Kasumi-1 (cell line): ENCODE measurements around the gene CREBBP.

ENCODE experiments used
- DNase-seq, 2 experiments: peaks; one replicate each; lab custom pipeline; 2025; lab: John Stamatoyannopoulos, UW

The CREBBP gene

DNA sequence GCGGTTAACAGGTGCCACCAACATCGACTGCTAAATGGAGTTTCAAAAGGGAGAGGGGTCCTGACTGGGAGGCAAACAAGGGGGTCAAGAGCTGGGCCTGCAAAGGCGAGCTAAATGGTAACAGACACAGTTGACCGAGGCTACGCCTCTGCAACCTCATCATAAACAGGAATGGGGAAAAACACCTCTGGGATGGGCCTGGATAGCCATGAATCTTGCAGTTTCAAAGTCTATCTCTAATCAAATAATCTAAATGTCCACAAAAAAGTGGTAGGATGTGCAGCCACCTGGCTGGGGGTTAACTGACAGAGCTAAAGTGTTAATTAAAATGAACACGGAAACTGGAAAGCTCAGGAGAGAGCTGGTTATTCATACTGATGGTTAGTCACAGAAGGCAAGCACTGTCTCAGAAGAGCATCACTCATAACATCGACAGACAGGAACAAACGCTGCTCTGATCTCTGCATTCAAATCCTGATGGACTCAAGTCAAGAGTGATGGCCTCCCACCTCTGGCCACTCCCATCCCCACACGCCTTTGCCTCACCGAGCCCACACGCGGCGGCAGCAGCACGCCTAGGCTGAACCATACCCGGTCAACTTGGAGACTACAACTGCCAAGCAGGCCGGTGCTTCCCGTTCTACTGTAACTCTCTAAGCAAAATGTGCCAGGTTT is 56.3 kb downstream of the CREBBP start:
- DNase-seq: no peak

DNA sequence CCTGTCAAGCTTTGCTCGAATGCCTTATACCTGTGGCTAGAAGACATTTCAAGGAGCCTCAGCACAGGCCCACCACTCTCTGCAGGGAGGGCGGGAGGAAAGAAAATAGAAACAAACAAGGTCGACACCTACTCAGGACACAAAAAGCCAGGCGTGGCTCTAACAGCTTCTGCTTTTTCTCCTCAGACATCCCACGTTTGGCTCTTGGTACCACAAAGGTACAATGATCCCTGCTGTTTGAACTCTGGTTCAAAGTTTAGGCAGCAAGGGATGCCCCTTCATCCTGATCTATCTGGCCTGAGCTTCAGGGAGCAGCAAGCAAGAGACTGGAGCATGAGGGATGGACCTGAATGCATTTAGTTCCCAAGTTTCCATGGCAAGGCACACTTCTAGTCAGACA is 57.1 kb downstream of the CREBBP start:
- no peak for DNase-seq

DNA sequence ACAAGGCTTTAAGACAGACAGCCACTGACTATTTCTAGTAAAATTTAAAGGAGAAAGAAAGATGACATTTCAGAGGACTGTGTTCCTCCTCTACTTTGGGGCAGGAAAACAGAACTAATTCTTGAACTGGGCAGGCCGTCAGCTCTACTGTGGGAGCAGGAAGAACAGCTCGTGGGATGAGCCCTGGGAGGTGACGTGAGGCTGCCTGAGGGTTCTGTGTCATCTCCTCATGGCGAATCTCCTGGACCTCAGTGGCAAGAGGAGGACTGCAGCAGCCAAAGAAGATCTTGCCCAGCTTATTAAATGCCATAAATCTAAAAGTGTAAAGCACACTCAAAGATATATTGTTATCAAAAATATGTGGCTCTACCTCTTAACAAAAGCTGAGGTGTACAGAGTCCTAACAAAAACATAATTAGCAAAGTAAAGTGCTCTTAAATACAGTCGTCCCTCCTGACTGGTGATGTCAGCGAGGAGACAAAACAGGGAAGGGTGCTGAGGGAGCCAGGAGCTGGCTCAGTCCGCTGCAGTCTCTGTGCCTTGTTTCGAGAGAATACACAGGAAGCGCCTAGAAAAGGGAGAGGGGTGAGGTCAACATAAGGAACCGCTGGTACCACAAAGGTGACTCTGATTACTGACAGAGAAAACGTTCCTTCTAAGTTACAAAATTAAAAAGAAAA is 58.0 kb downstream of the CREBBP start:
- DNase-seq: no peak

DNA sequence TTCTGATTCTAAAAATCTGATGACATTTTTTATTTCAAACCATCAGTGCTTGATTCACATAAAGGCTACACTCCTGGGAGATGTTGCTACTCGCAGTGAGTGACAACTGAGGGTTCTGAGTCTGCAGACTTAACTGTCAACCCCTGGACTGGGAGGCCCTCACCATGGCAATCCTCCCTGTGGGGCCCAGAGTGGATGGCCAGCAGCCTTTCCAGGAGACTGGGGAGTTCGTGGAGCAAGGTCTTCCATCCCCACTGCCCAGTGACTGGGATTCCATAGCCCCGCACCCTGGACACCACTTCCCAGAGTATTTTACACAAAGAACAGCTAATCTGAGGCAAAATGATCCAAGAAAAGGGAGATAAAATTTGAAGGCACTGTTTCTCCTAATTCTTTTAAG is 59.3 kb downstream of the CREBBP start:
- DNase-seq: no peak

DNA sequence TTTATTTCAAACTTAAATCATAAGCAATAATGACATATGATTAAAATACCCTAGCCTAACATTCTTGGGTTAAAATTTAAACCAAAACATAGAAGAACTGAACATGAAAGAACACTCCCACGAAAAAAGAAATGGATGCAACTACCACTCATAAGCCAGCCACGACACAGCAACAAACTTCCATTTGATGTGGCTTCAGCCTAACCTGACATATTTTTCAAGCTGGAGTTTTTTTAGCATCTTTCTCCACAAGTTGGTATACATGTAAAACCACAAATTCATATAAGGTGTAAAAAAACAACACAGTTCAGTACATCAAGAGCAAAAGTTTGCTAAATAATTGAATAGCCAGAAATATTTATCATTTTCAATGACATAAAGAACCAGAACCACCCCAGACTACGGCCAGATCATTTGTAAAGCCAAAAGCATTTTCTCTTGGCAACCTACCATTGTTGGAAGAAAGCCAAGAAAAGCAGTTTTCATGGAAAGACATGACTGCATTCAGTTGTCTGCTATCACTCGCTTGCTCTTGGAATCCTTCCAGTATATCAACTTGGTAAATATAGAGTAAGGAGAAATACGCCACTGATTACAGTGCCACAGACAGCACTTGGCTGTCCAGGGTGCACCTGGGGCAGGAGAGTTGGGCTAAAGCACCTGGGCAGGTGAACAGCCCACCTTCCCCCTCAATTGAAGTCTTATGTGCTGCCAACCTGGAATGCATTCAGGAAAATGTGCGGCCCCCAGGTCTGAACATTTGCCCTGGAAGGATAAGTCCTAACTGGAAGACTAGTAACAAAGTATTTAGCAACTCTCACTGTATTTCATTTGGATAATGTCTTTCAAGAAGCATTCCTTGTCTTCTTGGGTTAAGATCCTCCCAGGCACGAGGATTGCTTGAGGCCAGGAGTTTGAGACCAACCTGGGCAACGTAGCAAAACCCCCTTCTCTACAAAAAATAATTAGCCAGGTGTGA is 60.5 kb downstream of the CREBBP start:
- DNase-seq: no peak

DNA sequence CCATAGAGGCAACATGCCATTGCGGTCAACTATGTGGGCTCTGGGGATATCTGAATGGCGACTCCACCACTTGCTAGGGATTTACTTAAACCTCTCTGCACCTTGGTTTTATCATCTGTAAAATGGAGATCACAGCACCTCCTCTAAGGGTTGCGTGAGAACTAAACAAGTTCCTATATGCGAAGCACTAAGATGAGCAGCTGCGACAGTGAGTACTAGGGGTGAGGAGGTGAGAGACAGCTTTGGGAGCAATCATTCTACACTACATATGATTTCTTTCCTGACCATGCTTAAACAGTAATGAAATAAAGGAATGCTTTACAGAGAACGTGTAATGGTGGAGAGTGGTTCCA is 61.4 kb downstream of the CREBBP start:
- DNase-seq: no peak

DNA sequence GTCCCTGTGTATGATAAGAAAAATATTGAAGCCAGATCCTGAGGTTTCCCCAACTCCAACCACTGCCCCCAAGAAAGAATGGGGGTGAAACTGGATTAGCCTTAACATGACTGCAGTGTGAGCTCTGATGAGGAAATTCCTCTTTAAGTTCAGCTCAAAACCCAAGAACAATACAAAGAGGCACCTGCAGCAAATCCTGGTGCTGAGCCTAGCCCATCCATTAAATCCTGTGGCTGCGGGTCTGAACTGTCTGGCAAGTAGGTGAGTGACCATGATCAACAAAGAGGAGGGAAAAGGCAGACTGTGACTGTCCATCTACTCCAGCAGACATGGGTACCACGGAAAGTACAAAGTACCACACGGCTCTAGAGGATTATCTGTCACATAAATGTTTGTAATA is 64.2 kb downstream of the CREBBP start:
- no peak for DNase-seq

DNA sequence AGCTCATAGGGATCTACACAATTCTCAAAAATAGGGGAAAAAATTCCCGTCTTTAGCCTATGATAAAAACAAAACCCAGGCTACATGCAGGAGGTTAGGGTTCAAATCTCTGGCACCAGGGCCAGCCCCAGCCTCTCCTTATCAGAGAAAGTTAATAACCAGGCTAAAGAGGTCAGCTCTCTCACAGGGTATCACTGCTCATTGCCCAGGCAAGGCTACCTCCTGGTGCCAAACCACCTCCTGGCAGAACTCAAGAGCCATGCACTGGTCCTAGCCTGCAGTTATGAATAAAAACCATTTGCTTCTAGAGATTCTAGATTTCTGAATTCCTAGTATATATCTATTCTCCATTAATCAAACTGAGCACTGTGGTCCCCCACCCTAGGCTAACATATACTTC is 65.8 kb downstream of the CREBBP start:
- no peak for DNase-seq

DNA sequence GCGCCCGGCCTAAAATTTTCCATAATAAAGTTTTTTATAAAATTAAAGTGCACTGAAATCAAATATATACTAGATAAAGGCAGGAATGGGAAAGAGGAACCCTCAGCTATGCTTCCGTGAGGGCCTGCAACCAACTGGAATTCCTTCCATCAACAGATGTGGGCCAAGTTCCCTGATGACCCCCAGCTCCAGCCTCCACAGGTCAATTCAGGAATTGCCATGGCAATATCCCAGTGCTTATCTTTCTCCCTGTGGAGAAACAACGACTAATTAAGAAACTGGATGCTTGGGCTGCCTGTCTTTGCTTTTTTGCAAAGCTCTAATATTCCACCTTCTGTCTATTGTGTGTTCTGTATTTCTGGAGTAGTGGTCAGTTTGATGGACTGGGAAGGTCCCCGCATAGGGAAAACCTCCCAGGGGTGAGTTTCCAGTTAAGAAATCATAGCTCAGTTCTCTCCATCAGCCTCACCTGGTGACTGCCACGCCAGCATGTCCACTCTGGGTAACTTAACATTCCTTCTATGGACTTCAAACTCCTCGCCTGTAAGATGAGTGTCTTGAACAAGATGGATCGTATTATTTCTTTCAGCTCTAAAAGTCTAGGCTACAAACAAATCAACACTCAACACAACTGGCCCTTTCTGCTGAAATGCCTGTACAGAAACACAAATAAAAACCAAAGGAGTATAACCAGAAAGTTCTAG is 67.9 kb downstream of the CREBBP start:
- DNase-seq: no peak

DNA sequence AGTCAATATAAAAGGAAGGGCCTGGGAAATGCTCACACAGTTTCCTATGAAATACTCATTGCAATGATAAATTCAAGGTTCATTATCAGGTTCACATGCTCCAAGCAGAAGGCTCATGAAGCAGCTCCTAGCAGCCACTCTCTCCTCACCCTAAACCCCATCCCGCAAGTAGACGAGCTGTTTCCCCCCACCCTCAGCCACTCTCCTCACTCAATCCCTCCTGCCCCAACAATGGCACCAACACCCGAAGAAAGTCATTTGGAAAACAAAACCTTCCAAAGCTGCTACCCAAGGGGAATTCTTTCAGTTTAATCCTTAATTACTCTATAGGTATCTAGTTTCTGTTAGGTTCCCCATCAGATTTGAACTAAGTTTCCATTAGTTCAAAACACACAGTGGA is 69.7 kb downstream of the CREBBP start:
- DNase-seq: no peak

DNA sequence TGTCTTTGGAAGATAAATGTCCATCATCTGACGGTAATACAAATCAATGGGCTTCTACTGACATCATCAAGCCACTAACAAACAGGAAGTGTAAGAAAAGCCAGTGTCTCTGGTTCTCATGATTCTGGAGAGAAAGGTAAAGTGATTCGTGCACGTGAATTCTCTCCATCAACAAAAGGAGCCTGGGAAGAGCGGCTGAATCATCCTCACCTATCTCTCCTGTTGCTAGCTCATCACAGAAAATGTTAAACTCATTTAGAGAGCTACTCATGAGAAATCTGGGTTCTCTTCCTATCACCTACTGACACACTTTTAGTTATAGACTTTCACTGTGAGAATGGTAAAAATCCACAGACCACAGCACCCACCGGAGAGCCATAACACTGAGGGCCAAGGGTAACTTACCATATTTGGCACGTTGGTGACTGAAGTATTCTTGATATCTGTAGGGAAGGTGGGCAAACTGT is 70.3 kb downstream of the CREBBP start:
- no peak for DNase-seq

DNA sequence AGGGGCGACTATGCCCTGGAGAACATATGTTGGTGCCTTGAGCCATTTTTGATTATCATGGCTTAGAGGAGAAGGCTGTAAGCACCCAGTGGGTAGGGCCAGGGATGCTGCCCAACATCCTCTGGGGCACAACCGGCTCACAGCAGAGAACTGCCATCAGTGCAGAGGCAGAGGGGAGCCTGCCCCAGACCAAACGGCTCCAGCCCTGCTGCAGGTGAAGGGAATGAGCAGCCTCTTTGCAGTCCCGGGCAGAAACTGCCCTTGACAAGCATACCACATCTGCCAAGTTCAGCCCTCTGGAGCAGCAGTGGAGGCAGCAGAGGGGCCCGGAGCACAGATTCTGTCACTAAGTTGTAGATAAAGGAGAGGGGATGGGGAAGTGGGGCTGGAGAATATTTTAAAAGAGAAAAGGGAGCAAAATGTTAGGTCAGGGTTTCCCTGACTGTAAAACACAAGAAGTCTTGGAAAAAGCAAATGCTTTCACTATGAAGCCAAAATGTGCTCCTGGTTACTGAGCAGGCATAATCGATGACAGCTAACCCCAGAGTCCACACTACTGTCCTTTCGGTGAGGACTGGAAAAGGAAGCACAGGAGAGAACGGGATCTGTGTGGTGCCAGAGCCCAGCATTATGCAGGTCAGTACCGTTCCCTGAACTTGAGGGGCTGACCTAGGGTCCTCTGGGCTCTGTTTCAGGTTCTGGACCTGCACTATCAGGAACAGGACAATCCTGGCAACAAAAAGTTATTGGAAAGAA is 72.0 kb downstream of the CREBBP start:
- DNase-seq: no peak

DNA sequence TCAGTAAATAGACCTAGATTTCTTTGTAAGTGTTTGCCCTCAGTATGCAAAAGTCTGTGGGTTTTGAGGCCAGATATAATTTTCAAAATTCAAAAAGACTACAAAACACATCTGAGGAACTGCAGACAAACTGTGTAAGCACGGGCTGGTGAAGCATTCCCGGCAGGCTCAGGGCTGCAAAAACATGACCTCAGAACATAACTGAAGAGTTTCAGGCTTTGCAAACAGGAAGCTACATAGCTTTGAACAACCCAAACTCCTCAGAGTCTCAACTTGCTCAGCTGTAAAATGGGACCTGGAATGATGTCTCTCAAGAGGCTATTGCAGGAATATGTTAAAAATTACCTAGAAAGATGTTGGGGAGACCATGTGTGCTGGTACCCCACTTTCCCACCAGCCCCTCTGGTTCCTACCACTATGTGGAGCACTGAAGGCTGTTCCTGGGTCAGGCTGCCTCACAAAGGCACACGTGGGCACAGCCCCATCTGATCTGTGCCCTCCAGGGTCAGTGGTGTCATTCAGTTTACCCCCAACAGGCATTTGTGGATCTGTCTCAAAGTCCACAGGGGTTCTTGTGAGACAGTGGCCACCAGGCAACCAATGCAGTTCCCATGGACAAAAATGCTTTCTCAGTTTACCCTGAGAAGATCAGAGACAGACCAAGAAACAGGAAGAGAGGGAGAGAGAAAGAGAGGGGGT is 72.9 kb downstream of the CREBBP start:
- no peak for DNase-seq

DNA sequence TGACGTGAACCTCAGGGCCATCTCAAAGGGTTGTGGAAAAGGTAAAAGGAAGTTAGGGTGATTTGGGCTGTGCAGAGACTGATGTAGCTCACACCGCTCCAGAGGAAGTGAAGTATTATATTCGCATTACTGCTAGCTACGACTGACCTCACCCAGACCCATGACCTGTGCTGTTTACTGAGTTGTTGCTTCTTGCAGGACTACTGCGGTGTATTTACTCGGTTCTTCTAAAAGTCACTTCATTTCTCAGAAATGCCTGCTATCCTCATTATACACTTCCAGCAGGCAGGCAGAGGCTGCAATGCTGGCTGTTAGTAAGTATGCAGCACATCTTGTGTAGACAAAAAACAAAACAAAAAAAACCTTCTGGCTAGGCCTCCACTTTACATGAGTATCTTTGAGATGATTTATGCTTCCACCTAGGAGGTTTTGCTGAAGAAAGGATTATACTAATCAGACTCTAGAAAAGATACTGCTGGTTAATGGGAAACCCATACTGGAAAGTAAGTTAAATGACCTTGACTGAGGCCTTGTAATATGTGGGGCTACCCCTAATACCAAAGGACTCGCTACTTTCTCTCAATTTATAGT is 76.0 kb downstream of the CREBBP start:
- DNase-seq: no peak

DNA sequence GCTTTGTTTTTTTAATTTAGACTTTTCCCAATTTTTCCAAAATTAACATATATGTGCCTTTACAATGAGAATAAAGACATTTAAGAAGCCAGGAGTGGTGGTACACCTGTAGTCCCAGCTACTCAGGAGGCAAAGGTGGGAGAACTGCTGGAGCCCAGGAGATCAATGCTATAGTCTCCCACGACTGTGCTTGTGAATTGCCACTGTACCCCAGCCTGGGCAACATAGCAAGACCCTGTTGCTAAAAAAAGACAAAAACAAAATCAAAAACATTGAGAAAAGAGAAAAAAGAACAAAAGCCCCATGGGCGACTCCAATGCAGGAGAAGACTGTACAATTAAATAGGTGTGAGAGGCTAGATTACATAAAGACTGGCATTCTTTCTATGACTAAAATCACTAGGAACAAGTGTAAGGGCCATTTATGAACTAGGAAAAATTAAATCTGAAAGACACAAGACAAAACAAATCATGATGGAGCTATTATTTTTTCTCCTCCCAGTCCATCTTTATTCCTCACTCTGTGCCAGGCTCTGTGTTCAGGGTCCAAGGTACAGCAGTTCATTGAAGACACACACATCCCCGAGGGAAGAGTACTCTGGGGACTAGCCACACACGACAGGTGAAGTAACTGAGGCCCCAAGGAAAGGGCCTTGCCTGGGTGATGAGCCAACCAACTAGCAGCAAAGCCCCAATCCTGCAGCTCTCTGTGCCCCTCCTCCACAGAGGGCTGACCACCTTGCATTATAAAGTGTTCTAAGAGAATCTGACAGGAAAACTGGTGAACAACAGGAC is 79.8 kb downstream of the CREBBP start:
- DNase-seq: no peak

DNA sequence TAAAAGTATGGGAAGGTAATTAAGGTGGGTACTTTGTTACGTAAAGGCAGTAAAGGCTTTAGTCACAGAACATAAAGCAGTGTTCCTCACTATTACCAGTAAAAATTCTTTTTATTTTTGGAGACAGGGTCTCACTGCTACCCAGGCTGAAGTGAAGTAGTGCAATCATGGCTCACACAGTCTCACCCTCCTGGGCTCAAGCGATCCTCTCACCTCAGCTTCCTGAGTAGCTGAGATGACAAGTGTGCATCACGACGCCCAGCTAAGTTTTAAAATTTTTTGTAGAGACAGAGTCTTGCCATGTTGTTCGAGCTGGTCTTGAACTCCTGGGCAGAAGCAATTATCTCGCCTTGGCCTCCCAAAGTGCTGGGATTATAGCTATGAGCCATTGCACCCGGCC is 80.5 kb downstream of the CREBBP start:
- no peak for DNase-seq

DNA sequence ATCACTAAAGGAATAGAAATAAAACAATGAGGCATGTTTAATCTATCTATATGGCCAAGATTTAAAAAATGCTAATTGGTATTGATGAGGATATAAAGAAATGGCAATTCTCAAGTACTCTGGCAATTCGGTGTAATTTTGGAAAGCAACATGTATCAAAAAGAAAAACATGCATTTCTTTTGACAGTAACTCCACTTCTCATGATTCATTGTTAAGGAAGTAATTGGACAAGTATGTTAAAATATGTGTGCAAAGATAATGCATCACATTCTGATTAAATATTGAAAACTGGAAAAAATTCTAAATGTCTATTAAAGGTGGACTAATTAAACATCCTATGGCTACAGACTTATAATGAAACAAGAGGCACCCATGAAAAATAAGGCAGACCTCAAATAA is 81.2 kb downstream of the CREBBP start:
- no peak for DNase-seq

DNA sequence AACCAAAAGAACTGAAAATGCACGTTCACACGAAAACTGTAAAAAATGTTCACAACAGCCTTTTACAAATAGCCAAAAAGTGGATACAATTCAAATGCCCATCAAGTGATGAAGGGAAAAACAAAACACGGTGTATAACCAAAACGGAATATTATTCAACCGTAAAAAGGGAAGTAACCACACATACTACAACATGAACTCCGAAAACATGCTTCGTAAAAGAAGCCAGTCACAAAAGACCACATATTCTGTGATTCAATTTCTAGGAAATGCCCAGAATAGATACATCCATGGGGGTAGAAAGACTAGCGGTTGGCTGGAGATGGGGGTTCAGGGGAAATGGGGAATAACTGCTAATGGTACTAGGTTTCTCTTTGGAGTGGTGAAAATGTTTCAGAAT is 81.7 kb downstream of the CREBBP start:
- no peak for DNase-seq
